ENCODE measurements around the gene PHTF2.
"Not testable (repeated sequence)": the region's sequence is repeated elsewhere in the genome, so short reads cannot be mapped to it uniquely, and the experiment has no call there.

PHTF2 gene

GRCh38 chr7:77942431-77942830, 143.9 kb downstream of the PHTF2 start:
- DNase-seq: no peak

- no peak for DNase-seq
Observed at GRCh38 chr7:77944183-77945182, 145.9 kb downstream of the PHTF2 start.

GRCh38 chr7:77950548-77950947, 152.0 kb downstream of the PHTF2 start:
- DNase-seq: no peak

- DNase-seq: no peak
Observed at GRCh38 chr7:77954773-77955555, 156.4 kb downstream of the PHTF2 start.

- DNase-seq: no peak
Observed at GRCh38 chr7:77958436-77958835, 159.9 kb downstream of the PHTF2 start.

GRCh38 chr7:77959080-77959479, 160.5 kb downstream of the PHTF2 start:
- DNase-seq: no peak

- DNase-seq: no peak
Observed at GRCh38 chr7:77960336-77960735, 161.8 kb downstream of the PHTF2 start.

- no peak for DNase-seq
Observed at GRCh38 chr7:77967429-77967828, 168.9 kb downstream of the PHTF2 start.

- no peak for DNase-seq
Observed at GRCh38 chr7:77971726-77972125, 173.2 kb downstream of the PHTF2 start.

- no peak for DNase-seq
Observed at GRCh38 chr7:77975672-77976480, 177.3 kb downstream of the PHTF2 start.

GRCh38 chr7:77979219-77979618, 180.6 kb downstream of the PHTF2 start:
- no peak for DNase-seq

- DNase-seq: no peak
Observed at GRCh38 chr7:77980087-77980713, 181.6 kb downstream of the PHTF2 start.

GRCh38 chr7:77982926-77983550, 184.5 kb downstream of the PHTF2 start:
- DNase-seq: no peak

GRCh38 chr7:77983973-77984372, 185.4 kb downstream of the PHTF2 start:
- DNase-seq: no peak

GRCh38 chr7:77985232-77985973, 186.8 kb downstream of the PHTF2 start:
- DNase-seq: no peak

- no peak for DNase-seq
Observed at GRCh38 chr7:77985974-77986339, 187.4 kb downstream of the PHTF2 start.

- DNase-seq: no peak
Observed at GRCh38 chr7:77989981-77990566, 191.5 kb downstream of the PHTF2 start.

- DNase-seq: no peak
Observed at GRCh38 chr7:77991656-77992055, 193.1 kb downstream of the PHTF2 start.

- no peak for DNase-seq
Observed at GRCh38 chr7:77993838-77994237, 195.3 kb downstream of the PHTF2 start.

- no peak for DNase-seq
Observed at GRCh38 chr7:77995717-77996116, 197.1 kb downstream of the PHTF2 start.

- DNase-seq: not testable (repeated sequence)
Observed at GRCh38 chr7:77999168-77999567, 200.6 kb downstream of the PHTF2 start.
